Stimulated activated naive B cell treated with anti-CD40 and anti-IgM and Interleukin-4, amounts not matched to agents 10 μg/mL and 1 μg/mL and 100 μg/mL, for 72 hours (primary cell): Measurements from ENCODE around the gene TANGO6.

Experiments
- ATAC-seq, 2 donors: fragments of 150-1000 bp; cut with Tn5 transposase; replicated peaks; 2 replicates each; pipeline ENCODE4 v1.10.0; 2021; ENCODE audit warnings: moderate library complexity in 1 of 2
- DNase-seq: peaks from one replicate; pipeline ENCODE4 v3.0.0; 2021
- H3K27ac Mint-ChIP-seq: one replicate; pipeline ENCODE4 v1.8.0; 2022; ENCODE audit warnings: mild to moderate bottlenecking, mixed read lengths
- H3K27me3 Mint-ChIP-seq, 2 donors: one replicate each; pipeline ENCODE4 v1.8.0; 2022; ENCODE audit warnings: mixed read lengths in 2 of 2
- H3K36me3 Mint-ChIP-seq, 2 donors: one replicate each; pipeline ENCODE4 v1.8.0; 2022; ENCODE audit warnings: mixed read lengths in 2 of 2, mild to moderate bottlenecking in 1 of 2
- H3K4me1 Mint-ChIP-seq, 2 donors: one replicate each; pipeline ENCODE4 v1.8.0; 2022; ENCODE audit warnings: mixed read lengths in 2 of 2, mild to moderate bottlenecking in 1 of 2
- H3K4me3 Mint-ChIP-seq, 2 donors: one replicate each; pipeline ENCODE4 v1.8.0; 2022; ENCODE audit warnings: mild to moderate bottlenecking in 2 of 2, mixed read lengths in 2 of 2, moderate library complexity in 1 of 2
- H3K9me3 Mint-ChIP-seq, 2 donors: one replicate each; pipeline ENCODE4 v1.8.0; 2022; ENCODE audit warnings: mixed read lengths in 2 of 2, mild to moderate bottlenecking in 1 of 2

Gene TANGO6

GRCh38 chr16:69072640-69072974 is 229.3 kb downstream of the TANGO6 start:
- Mint-ChIP-seq H3K9me3 (no peaks in the 10 kb centered on the region), H3K36me3 (peaks cover 10 to 11% of the 10 kb centered on the region in 2 donors), H3K27ac (peak overlapping the region; percentile 9), H3K4me1 (peaks cover 0 to 5% of the 10 kb centered on the region in 2 donors), H3K27me3 (no peaks in the 10 kb centered on the region), H3K4me3 (no peak overlapping the region)
- no peak for DNase-seq
- ATAC-seq = no peak

- peaks cover 0 to 5% of the 10 kb centered on the region in 2 donors for H3K4me1 Mint-ChIP-seq
- H3K27ac Mint-ChIP-seq = no peak overlapping the region
- H3K9me3 Mint-ChIP-seq = no peaks in the 10 kb centered on the region
- ATAC-seq = no peak
- peaks cover 7 to 11% of the 10 kb centered on the region in 2 donors for H3K36me3 Mint-ChIP-seq
- H3K27me3 Mint-ChIP-seq = no peaks in the 10 kb centered on the region
- no peak for DNase-seq
- H3K4me3 Mint-ChIP-seq = no peak overlapping the region
These were observed 229.9 kb downstream of the TANGO6 start for GRCh38 chr16:69073181-69073702.

- Mint-ChIP-seq H3K9me3 (no peaks in the 10 kb centered on the region), H3K27me3 (no peaks in the 10 kb centered on the region), H3K36me3 (peaks cover 1 to 13% of the 10 kb centered on the region in 2 donors), H3K4me3 (no peak overlapping the region), H3K27ac (no peak overlapping the region), H3K4me1 (peaks cover 0 to 4% of the 10 kb centered on the region in 2 donors)
- ATAC-seq = no peak
- DNase-seq = no peak
These were observed 233.9 kb downstream of the TANGO6 start for GRCh38 chr16:69077251-69077650.

- no peak for DNase-seq
These were observed 234.7 kb downstream of the TANGO6 start for GRCh38 chr16:69078073-69078472.

GRCh38 chr16:69079697-69080096 is 236.4 kb downstream of the TANGO6 start:
- Mint-ChIP-seq H3K4me1 (no peaks in the 10 kb centered on the region), H3K27ac (no peak overlapping the region), H3K9me3 (no peaks in the 10 kb centered on the region), H3K36me3 (peaks cover 6 to 30% of the 10 kb centered on the region in 2 donors), H3K27me3 (no peaks in the 10 kb centered on the region), H3K4me3 (no peak overlapping the region)
- ATAC-seq (no peak), DNase-seq (no peak)

More at GRCh38 chr16:69078073-69078472, 234.7 kb downstream of the TANGO6 start:
- no peak overlapping the region for H3K27ac Mint-ChIP-seq
- H3K27me3 Mint-ChIP-seq = no peaks in the 10 kb centered on the region
- peaks cover 4 to 17% of the 10 kb centered on the region in 2 donors for H3K36me3 Mint-ChIP-seq
- no peak for ATAC-seq
- no peaks in the 10 kb centered on the region for H3K4me1 Mint-ChIP-seq
- no peak overlapping the region for H3K4me3 Mint-ChIP-seq
- H3K9me3 Mint-ChIP-seq = no peaks in the 10 kb centered on the region

GRCh38 chr16:69083306-69083941 is 240.1 kb downstream of the TANGO6 start:
- H3K36me3 Mint-ChIP-seq = peaks cover 11 to 37% of the 10 kb centered on the region in 2 donors
- no peaks in the 10 kb centered on the region for H3K27me3 Mint-ChIP-seq
- no peaks in the 10 kb centered on the region for H3K9me3 Mint-ChIP-seq
- DNase-seq (no peak), ATAC-seq (no peak)
- H3K27ac Mint-ChIP-seq = no peak overlapping the region
- H3K4me1 Mint-ChIP-seq = peaks cover 0 to 1% of the 10 kb centered on the region in 2 donors
- no peak overlapping the region for H3K4me3 Mint-ChIP-seq

GRCh38 chr16:69084289-69084688 is 241.0 kb downstream of the TANGO6 start:
- H3K4me3 Mint-ChIP-seq = no peak overlapping the region
- peaks cover 3% of the 10 kb centered on the region in 2 donors for H3K4me1 Mint-ChIP-seq
- ATAC-seq (no peak), DNase-seq (no peak)
- no peak overlapping the region for H3K27ac Mint-ChIP-seq
- no peaks in the 10 kb centered on the region for H3K9me3 Mint-ChIP-seq
- no peaks in the 10 kb centered on the region for H3K27me3 Mint-ChIP-seq
- peaks cover 11 to 36% of the 10 kb centered on the region in 2 donors for H3K36me3 Mint-ChIP-seq

GRCh38 chr16:69085032-69085695 is 241.8 kb downstream of the TANGO6 start:
- H3K4me3 Mint-ChIP-seq = no peak overlapping the region
- H3K27me3 Mint-ChIP-seq = no peaks in the 10 kb centered on the region
- DNase-seq (no peak), ATAC-seq (no peak)
- no peak overlapping the region for H3K27ac Mint-ChIP-seq
- H3K36me3 Mint-ChIP-seq = peaks cover 11 to 33% of the 10 kb centered on the region in 2 donors
- no peaks in the 10 kb centered on the region for H3K9me3 Mint-ChIP-seq
- peaks cover 3 to 5% of the 10 kb centered on the region in 2 donors for H3K4me1 Mint-ChIP-seq

GRCh38 chr16:69087161-69087581 is 243.8 kb downstream of the TANGO6 start:
- no peak overlapping the region for H3K4me3 Mint-ChIP-seq
- no peaks in the 10 kb centered on the region for H3K27me3 Mint-ChIP-seq
- peaks cover 3 to 5% of the 10 kb centered on the region in 2 donors for H3K4me1 Mint-ChIP-seq
- no peaks in the 10 kb centered on the region for H3K9me3 Mint-ChIP-seq
- peak overlapping the region; percentile 78 for H3K27ac Mint-ChIP-seq
- ATAC-seq = no peak
- H3K36me3 Mint-ChIP-seq = peaks cover 11 to 33% of the 10 kb centered on the region in 2 donors
- no peak for DNase-seq

- ATAC-seq (no peak), DNase-seq (no peak)
- no peaks in the 10 kb centered on the region for H3K27me3 Mint-ChIP-seq
- H3K27ac Mint-ChIP-seq = peak overlapping the region; percentile 43
- H3K36me3 Mint-ChIP-seq = peaks cover 6 to 23% of the 10 kb centered on the region in 2 donors
- no peak overlapping the region for H3K4me3 Mint-ChIP-seq
- H3K9me3 Mint-ChIP-seq = no peaks in the 10 kb centered on the region
- H3K4me1 Mint-ChIP-seq = peaks cover 3 to 7% of the 10 kb centered on the region in 2 donors
These were observed 245.4 kb downstream of the TANGO6 start for GRCh38 chr16:69088684-69089083.

- ATAC-seq (peak; percentile 52 to 54), DNase-seq (no peak)
- Mint-ChIP-seq H3K36me3 (peaks cover 7 to 18% of the 10 kb centered on the region in 2 donors), H3K27me3 (no peaks in the 10 kb centered on the region), H3K9me3 (no peaks in the 10 kb centered on the region), H3K4me1 (peaks cover 5 to 13% of the 10 kb centered on the region in 2 donors), H3K27ac (peak overlapping the region; percentile 37), H3K4me3 (no peak overlapping the region)
These were observed 246.0 kb downstream of the TANGO6 start for GRCh38 chr16:69089091-69089910.

GRCh38 chr16:69093974-69094373 is 250.6 kb downstream of the TANGO6 start:
- H3K4me1 Mint-ChIP-seq = peaks cover 8 to 20% of the 10 kb centered on the region in 2 donors
- H3K27ac Mint-ChIP-seq = no peak overlapping the region
- no peak overlapping the region for H3K4me3 Mint-ChIP-seq
- H3K9me3 Mint-ChIP-seq = no peaks in the 10 kb centered on the region
- no peaks in the 10 kb centered on the region for H3K27me3 Mint-ChIP-seq
- no peak for DNase-seq
- peaks cover 0 to 2% of the 10 kb centered on the region in 2 donors for H3K36me3 Mint-ChIP-seq
- peak; percentile 43 to 52 for ATAC-seq

- ATAC-seq (peak; percentile 20 to 34), DNase-seq (no peak)
- Mint-ChIP-seq H3K4me1 (peaks cover 7 to 16% of the 10 kb centered on the region in 2 donors), H3K36me3 (peaks cover 0 to 2% of the 10 kb centered on the region in 2 donors), H3K27me3 (no peaks in the 10 kb centered on the region), H3K4me3 (no peak overlapping the region), H3K27ac (no peak overlapping the region), H3K9me3 (no peaks in the 10 kb centered on the region)
These were observed 251.2 kb downstream of the TANGO6 start for GRCh38 chr16:69094501-69094900.

- DNase-seq = no peak
- Mint-ChIP-seq H3K9me3 (no peaks in the 10 kb centered on the region), H3K27ac (no peak overlapping the region), H3K4me3 (no peak overlapping the region), H3K36me3 (peaks cover 0 to 2% of the 10 kb centered on the region in 2 donors), H3K4me1 (peaks cover 7 to 15% of the 10 kb centered on the region in 2 donors), H3K27me3 (no peaks in the 10 kb centered on the region)
- ATAC-seq = no peak
These were observed 251.9 kb downstream of the TANGO6 start for GRCh38 chr16:69095193-69095592.
